GM12801 (cell line): ENCODE data around the gene KIF26B.

Source experiments
- TF ChIP-seq, protein P1 (sequence below): IDR thresholded peaks from one replicate; pipeline ENCODE4 v1.5.1; 2011; ENCODE audit warnings: control low read depth; ENCODE audit not compliant: insufficient read length; ENCODE audit errors: extremely low read depth

Gene KIF26B

GRCh38 chr1:245177071-245177900, 22.5 kb downstream of the KIF26B start:
- TF ChIP-seq, protein P1, sequence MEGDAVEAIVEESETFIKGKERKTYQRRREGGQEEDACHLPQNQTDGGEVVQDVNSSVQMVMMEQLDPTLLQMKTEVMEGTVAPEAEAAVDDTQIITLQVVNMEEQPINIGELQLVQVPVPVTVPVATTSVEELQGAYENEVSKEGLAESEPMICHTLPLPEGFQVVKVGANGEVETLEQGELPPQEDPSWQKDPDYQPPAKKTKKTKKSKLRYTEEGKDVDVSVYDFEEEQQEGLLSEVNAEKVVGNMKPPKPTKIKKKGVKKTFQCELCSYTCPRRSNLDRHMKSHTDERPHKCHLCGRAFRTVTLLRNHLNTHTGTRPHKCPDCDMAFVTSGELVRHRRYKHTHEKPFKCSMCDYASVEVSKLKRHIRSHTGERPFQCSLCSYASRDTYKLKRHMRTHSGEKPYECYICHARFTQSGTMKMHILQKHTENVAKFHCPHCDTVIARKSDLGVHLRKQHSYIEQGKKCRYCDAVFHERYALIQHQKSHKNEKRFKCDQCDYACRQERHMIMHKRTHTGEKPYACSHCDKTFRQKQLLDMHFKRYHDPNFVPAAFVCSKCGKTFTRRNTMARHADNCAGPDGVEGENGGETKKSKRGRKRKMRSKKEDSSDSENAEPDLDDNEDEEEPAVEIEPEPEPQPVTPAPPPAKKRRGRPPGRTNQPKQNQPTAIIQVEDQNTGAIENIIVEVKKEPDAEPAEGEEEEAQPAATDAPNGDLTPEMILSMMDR = no peak

DNA sequence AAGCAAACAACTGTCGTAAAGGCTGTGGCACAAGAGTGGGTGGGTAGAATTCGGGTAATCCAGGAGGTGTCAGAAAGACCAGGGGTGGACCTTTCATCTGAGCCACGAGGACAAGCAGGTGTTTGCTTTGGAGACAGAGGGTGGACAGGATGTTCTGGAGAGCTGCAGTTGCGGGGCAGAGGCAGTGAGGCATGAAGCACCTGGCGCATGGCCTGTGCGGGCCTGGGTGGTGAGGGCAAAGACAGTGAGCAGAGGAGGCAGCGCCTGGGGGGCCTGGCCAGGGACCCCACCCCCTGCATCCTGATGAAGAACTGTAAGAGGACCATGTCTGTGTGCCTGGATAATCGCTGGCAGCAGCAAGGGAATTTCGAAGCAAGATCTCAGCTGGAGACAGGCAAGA, 24.9 kb downstream of the KIF26B start:
- TF ChIP-seq, protein P1 = no peak

GRCh38 chr1:245180496-245181157, 25.8 kb downstream of the KIF26B start:
- TF ChIP-seq, protein P1 = no peak

DNA sequence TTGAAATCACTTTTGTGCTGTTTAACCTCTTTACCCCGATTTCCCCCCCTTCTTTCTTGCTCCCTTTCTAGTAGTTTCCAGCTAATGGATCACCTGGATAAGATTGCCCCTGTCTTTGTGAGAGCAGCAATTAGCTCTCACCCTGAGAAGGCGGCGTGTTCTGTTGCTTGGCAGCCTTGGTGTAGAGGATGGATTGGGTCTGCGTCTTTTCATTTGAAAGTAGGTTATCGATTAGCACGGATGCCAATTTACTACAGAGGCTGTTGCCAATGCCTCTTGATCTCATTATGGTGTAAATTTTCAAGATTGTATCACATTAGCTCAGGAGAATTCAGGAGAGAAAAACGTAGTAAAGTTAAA, 26.4 kb downstream of the KIF26B start:
- TF ChIP-seq, protein P1 = no peak

DNA sequence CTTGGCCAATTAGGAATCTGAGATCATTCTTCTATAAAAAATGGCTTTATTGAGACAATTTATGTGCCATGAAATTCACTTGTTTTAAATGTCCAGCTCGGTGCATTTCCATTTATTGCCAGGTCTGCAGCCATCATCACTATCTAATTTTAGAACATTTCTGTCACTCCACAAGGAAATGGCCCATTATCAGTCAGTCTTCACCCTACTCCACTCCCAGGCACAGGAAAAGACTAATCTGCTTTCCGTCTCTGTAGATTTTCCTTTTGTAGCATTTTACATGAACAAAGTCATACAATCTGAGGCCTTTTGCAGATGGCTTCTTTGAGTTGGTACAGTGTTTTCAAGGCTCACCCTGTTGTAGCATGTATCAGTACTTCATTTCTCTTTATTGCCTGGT, 27.2 kb downstream of the KIF26B start:
- TF ChIP-seq, protein P1 = no peak

- TF ChIP-seq, protein P1 = no peak
Observed at GRCh38 chr1:245183429-245183828, 28.6 kb downstream of the KIF26B start.

DNA sequence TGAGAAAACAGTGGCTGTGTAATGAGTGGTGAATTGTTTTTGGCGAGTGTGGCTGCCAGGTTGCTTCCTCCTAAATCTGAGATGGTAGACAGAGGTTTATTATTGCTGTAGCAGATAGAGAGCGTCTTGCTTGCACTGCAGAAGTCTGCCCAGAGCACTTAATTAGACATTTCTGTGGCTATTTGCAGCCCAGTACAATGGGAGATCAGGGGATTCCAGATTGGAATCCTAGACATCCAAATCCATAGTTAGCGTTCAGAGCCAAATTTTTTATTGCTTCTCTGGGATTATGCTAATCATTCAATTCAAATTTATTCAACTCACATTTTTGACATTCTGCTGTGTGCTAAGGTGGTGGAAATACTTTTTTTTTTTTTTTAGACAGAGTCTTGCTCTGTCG, 30.0 kb downstream of the KIF26B start:
- TF ChIP-seq, protein P1 = no peak
